ENCODE results near the gene NDUFB10.

- no peak for TF ChIP-seq TAF1 (IDR thresholded peaks at IDR 0.05; ENCODE audit: borderline replicate concordance, low read depth, low read length)
- no peak for TF ChIP-seq EP300 (IDR thresholded peaks at IDR 0.05; ENCODE audit: borderline replicate concordance in 1 of 2, low read depth in 1 of 2, low read length in 1 of 2)
- TF ChIP-seq CTCF (IDR thresholded peaks at IDR 0.05) = no peak
- TF ChIP-seq REST (IDR thresholded peaks at IDR 0.05; ENCODE audit: low read depth, low read length) = no peak
- TF ChIP-seq POLR2AphosphoS5 (IDR thresholded peaks at IDR 0.05; ENCODE audit: low read depth, low read length) = no peak
- no peak for TF ChIP-seq YY1 (IDR thresholded peaks at IDR 0.05; ENCODE audit: low read depth)
- no peak for TF ChIP-seq GABPA (IDR thresholded peaks at IDR 0.05; ENCODE audit: low read depth)
- no peak for TF ChIP-seq RXRA (IDR thresholded peaks at IDR 0.05; ENCODE audit: borderline replicate concordance, low read depth)
- no peak for TF ChIP-seq JUND (IDR thresholded peaks at IDR 0.05)
- no peak for TF ChIP-seq PBX3 (IDR thresholded peaks at IDR 0.05)
- no peak for TF ChIP-seq ZBTB33 (IDR thresholded peaks at IDR 0.05; ENCODE audit: borderline replicate concordance, low read depth)
- no peak for TF ChIP-seq MEF2A (IDR thresholded peaks at IDR 0.05; ENCODE audit: borderline replicate concordance, low read depth)
- no peak for TF ChIP-seq CHD2 (IDR thresholded peaks at IDR 0.05; ENCODE audit: low read length, partially characterized antibody)
- no peak for TF ChIP-seq SMC3 (IDR thresholded peaks at IDR 0.05; ENCODE audit: low read depth, low read length)
Observed at GRCh38 chr16:1991588-1991947, 32.2 kb downstream of the NDUFB10 start.
